Neural progenitor cell (in vitro differentiated cells): ENCODE measurements around the gene STEAP3.

ENCODE experiments used
- EZH2 ChIP-seq: fragments of 200-600 bp; sonication (generic); IDR thresholded peaks from 2 replicates; pipeline ENCODE4 v1.6.1; 2017; ENCODE audit warnings: antibody characterized with exemption, mild to moderate bottlenecking, moderate library complexity
- EZH2phosphoT487 ChIP-seq: fragments of 200-600 bp; sonication (generic); IDR thresholded peaks from 2 replicates; pipeline ENCODE4 v1.6.1; 2017; ENCODE audit warnings: antibody characterized with exemption
- TF ChIP-seq, protein P1 (sequence below): fragments of 200-600 bp; sonication (generic); IDR thresholded peaks from 2 replicates; pipeline ENCODE4 v1.5.1; 2017; ENCODE audit warnings: antibody characterized with exemption, mild to moderate bottlenecking

DNA sequence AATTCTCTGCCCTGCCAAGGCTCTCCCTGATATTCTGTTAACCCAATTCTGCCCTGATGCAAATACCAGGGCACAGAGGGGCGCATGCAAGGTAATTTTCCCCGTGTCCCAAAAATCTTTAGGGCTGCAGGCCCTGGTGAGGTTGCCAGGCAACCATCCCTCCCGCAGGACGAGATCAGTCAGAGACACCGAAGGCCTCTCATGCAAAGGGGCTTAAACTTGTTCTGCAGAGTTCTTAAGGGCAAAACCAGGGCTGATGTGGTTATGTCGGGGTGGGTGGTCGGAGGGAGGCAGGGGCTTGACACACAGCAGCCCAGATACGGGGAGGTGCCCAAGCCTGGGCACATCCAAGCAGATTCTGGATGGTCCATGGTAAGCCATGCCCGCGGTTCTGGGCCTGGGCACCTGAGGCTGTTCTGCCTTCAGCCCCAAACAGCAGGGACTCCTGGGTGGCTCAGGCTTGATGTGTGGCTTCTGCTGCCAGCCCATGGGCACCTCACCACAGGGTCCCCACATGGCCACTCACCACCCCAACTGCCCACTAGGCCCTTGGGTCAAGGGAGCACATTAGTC lies 27.2 kb downstream of the STEAP3 start:
- TF ChIP-seq, protein P1, sequence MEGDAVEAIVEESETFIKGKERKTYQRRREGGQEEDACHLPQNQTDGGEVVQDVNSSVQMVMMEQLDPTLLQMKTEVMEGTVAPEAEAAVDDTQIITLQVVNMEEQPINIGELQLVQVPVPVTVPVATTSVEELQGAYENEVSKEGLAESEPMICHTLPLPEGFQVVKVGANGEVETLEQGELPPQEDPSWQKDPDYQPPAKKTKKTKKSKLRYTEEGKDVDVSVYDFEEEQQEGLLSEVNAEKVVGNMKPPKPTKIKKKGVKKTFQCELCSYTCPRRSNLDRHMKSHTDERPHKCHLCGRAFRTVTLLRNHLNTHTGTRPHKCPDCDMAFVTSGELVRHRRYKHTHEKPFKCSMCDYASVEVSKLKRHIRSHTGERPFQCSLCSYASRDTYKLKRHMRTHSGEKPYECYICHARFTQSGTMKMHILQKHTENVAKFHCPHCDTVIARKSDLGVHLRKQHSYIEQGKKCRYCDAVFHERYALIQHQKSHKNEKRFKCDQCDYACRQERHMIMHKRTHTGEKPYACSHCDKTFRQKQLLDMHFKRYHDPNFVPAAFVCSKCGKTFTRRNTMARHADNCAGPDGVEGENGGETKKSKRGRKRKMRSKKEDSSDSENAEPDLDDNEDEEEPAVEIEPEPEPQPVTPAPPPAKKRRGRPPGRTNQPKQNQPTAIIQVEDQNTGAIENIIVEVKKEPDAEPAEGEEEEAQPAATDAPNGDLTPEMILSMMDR, result no peak
- TF ChIP-seq EZH2, result no peak
- TF ChIP-seq EZH2phosphoT487, result no peak
